GM12878 (cell line): Measurements from ENCODE around the gene ASB2. TPM values are rescaled to one million over a fixed set of nuclear protein-coding genes. Genes with fewer than 3 reads are reported as not detected.

ENCODE experiments used
- ATAC-seq: fragments of 200-7000 bp; cut with Tn5 transposase; 3 replicates; pipeline ENCODE4 v1.9.1; 2020; ENCODE audit warnings: mild to moderate bottlenecking, moderate library complexity
- BruUV-seq: library from RNA; stranded (reverse); fragments of 400-500 nt; replicated peaks from 2 replicates; lab custom pipeline; 2021; lab: Mats Ljungman, UMichigan
- CTCF ChIA-PET: fragments of 300-600 bp; sonication (Branson Sonifier 250); formaldehyde crosslinking; extraction: SDS; loops from one replicate; lab custom pipeline; 2021; ENCODE audit warnings: inconsistent platforms; lab: Yijun Ruan, JAX
- POLR2A ChIA-PET: fragments of 350-600 bp; formaldehyde crosslinking; extraction: SDS; loops from one replicate; lab custom pipeline; 2021; ENCODE audit warnings: inconsistent platforms; lab: Charles Lee
- RAD21 ChIA-PET: fragments of 300-600 bp; sonication (Branson Sonifier 250); formaldehyde crosslinking; loops from one replicate; lab custom pipeline; 2023; ENCODE audit warnings: antibody characterized with exemption; ENCODE audit not compliant: unreplicated experiment; lab: Charles Lee
- SMC1A ChIA-PET: fragments of 300-600 bp; sonication (Branson Sonifier 250); formaldehyde crosslinking; loops from one replicate; lab custom pipeline; 2023; ENCODE audit not compliant: unreplicated experiment, uncharacterized antibody; lab: Charles Lee
- DNase-seq: peaks from one replicate; pipeline ENCODE4 v3.0.0-alpha.2; 2011; ENCODE audit warnings: low read depth, low spot score
- FAIRE-seq: peaks from 3 replicates; lab custom pipeline; 2011; peaks lifted over from hg19 to GRCh38; lab: Jason Lieb, UNC
- H2AFZ ChIP-seq: 2 replicates; pipeline ENCODE4 v1.6.0; 2011; ENCODE audit warnings: low read depth, low read length, control low read depth; ENCODE audit not compliant: control insufficient read depth
- H3K27ac ChIP-seq: 2 replicates; pipeline ENCODE4 v1.5.1; 2011; ENCODE audit warnings: control low read depth; ENCODE audit not compliant: control insufficient read depth, insufficient read depth
- H3K27me3 ChIP-seq, 2 experiments: replicated peaks in 1 of 2; 2 replicates each; pipeline versions ENCODE4 v1.6.0 to v1.6.1; 2011; ENCODE audit warnings: low read length in 1 of 2; ENCODE audit not compliant: control insufficient read depth in 2 of 2, insufficient read depth in 2 of 2
- H3K36me3 ChIP-seq, 2 experiments: 2 replicates each; pipeline ENCODE4 v1.5.1; 2011; ENCODE audit warnings: low read length in 1 of 2; ENCODE audit not compliant: control insufficient read depth in 2 of 2, insufficient read depth in 2 of 2
- H3K4me1 ChIP-seq: 2 replicates; pipeline ENCODE4 v1.6.1; 2011; ENCODE audit warnings: mild to moderate bottlenecking, low read length, moderate library complexity, mixed read lengths; ENCODE audit not compliant: control insufficient read depth, insufficient read depth
- H3K4me2 ChIP-seq: 2 replicates; pipeline ENCODE4 v1.6.0; 2011; ENCODE audit warnings: control low read depth; ENCODE audit not compliant: control insufficient read depth, insufficient read depth
- H3K4me3 ChIP-seq: fragments of 200-600 bp; sonication (generic); 2 replicates; pipeline ENCODE4 v1.5.1; 2016
- H3K79me2 ChIP-seq: 2 replicates; pipeline ENCODE4 v1.6.0; 2011; ENCODE audit warnings: low read length; ENCODE audit not compliant: control insufficient read depth, insufficient read depth
- H3K9ac ChIP-seq: 2 replicates; pipeline ENCODE4 v1.8.0; 2011; ENCODE audit warnings: low read length, control low read depth, mixed read lengths; ENCODE audit not compliant: control insufficient read depth, insufficient read depth
- H3K9me3 ChIP-seq: replicated peaks from 3 replicates; pipeline ENCODE4 v1.5.1; 2011; ENCODE audit warnings: mild to moderate bottlenecking, low read length; ENCODE audit not compliant: control insufficient read depth, insufficient read depth
- H4K20me1 ChIP-seq: 2 replicates; pipeline ENCODE4 v1.6.0; 2011; ENCODE audit not compliant: control insufficient read depth, insufficient read depth
- CBX5 ChIP-seq: sonication (generic); IDR thresholded peaks from 2 replicates; pipeline ENCODE4 v1.6.1; 2016; ENCODE audit warnings: low read depth, moderate library complexity, mild to moderate bottlenecking, inconsistent platforms
- CHD4 ChIP-seq: fragments of 200-600 bp; sonication (generic); IDR thresholded peaks from 2 replicates; pipeline ENCODE4 v1.6.1; 2016; ENCODE audit warnings: mild to moderate bottlenecking
- ELK1 ChIP-seq: IDR thresholded peaks from 2 replicates; pipeline ENCODE4 v1.6.1; 2012; ENCODE audit warnings: low read depth, low read length, improper control_type of control experiment
- ESRRA ChIP-seq: IDR thresholded peaks from 2 replicates; pipeline ENCODE4 v1.6.1; 2012; ENCODE audit warnings: mild to moderate bottlenecking, low read length, improper control_type of control experiment
- NFXL1 ChIP-seq: fragments of 450-650 bp; IDR thresholded peaks from 2 replicates; pipeline ENCODE4 v1.6.1; 2017; ENCODE audit warnings: antibody characterized with exemption, mild to moderate bottlenecking, borderline replicate concordance
- RB1 ChIP-seq: fragments of 450-650 bp; formaldehyde crosslinking; IDR thresholded peaks from 2 replicates; pipeline ENCODE4 v1.6.1; 2017; ENCODE audit warnings: mild to moderate bottlenecking, borderline replicate concordance
- SMC3 ChIP-seq: IDR thresholded peaks from 2 replicates; pipeline ENCODE4 v1.6.1; 2011; ENCODE audit warnings: low read length, improper control_type of control experiment, borderline replicate concordance
- SREBF2 ChIP-seq: IDR thresholded peaks from 2 replicates; pipeline ENCODE4 v1.6.1; 2012; ENCODE audit warnings: mild to moderate bottlenecking, low read length
- WGBS: methylation state at CpG from one replicate; pipeline ENCODE4 v1.1.6; 2016; ENCODE audit warnings: low lambda C conversion rate; ENCODE audit not compliant: insufficient replicate concordance, insufficient coverage; ENCODE audit errors: missing lambda C conversion rate; 5-methylcytosine and 5-hydroxymethylcytosine counted together
- in situ Hi-C: fragments of 300-500 bp; cut with MboI; formaldehyde crosslinking; loops from 9 replicates; pipeline ENCODE4 v1.14.3; 2018; ENCODE audit warnings: mixed read lengths
- intact Hi-C: fragments of 100-400 bp; cut with micrococcal nuclease; formaldehyde crosslinking; loops from one replicate; pipeline ENCODE4 v1.14.2; 2022; ENCODE audit not compliant: unreplicated experiment
- polyA plus RNA-seq, 11 experiments: library from polyadenylated mRNA; depleted of rRNA in 4 of 11; unstranded in 6 of 11; stranded (reverse) in 5 of 11; fragments of >200 nt; fragmentation: Nextera tagmentation in 4 of 11; fragmentation: Illumina TruSeq in 1 of 11; extraction: Ambion mirVana in 4 of 11; extraction: Trizol in 1 of 11; gene quantifications; 1 replicate in 1 of 11; 2 replicates in 10 of 11; pipeline versions ENCODE4 v1.2.1 to v1.2.3, GENCODE V29; 2011 to 2016; ENCODE audit warnings: inconsistent platforms in 2 of 11, missing spikeins in 2 of 11, low read depth in 1 of 11
- total RNA-seq, 4 experiments: library from RNA; depleted of rRNA in 3 of 4; stranded (reverse); fragments of >200 nt in 3 of 4; fragmentation: Illumina TruSeq in 1 of 4; extraction: Trizol in 1 of 4; gene quantifications; 2 replicates each; pipeline versions ENCODE4 v1.2.1 to v1.2.3, GENCODE V29; 2013 to 2021

ASB2 gene
- total and polyA plus RNA-seq, 10 of the 15 experiments (the other 5 are each of a cell fraction or from before 2014, with no cell fraction given): 3.0 to 54.8 (median 33.5) TPM

DNA sequence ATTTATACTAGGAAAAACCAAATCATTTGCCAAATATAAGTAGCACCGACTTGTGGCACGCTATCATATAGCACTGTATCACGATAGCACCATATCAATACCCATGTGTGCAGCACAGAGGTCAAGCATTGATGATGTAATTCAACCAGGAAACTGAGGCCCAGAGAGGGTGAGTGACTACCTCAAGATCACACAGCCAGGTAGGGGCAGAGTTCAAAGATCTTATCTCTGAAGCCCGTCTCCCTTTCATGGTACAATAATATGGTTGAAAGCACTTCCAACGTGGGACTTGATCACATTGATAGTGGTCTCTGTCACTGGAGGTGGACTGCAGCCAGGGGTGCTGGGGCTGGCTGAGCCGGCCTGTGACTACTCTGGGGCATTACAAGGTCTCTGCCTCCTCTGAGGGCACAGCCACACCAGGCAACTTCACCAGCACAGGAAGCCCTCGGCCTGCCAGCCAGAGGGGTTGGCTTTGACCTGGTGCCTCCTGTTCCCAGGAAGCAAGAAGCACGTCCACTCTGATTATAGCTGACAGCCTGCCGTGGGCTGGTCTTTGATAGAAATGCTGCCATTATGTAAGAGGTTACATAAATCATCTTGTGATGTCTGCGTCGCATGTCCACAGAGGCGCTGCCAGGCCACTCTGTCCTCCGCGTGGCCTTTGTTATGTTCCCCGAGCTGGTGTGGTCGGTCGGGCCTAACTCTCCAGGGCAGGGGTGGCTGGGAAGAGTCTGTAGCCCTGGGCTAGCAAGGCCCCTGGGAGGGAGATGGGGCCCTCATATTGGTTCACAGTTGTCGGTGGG lies 55.2 kb downstream of the ASB2 start:
- CTCF ChIA-PET: interaction anchor here (0.8 to 1.2 kb wide), 2 partner anchors 93 to 265 kb away, joined by 4 read pairs; no protein-coding TSS in a partner anchor
- no peaks in the 10 kb centered on the region for H3K9me3 ChIP-seq
- FAIRE-seq (no peak), ATAC-seq (no peak)
- POLR2A ChIA-PET: no interaction called here
- H3K4me2 ChIP-seq: no peak overlapping the region
- H3K79me2 ChIP-seq: no peaks in the 10 kb centered on the region
- intact Hi-C loops: no loop called here
- H3K4me1 ChIP-seq: no peaks in the 10 kb centered on the region
- in situ Hi-C loops: no loop called here
- no peak overlapping the region for H2AFZ ChIP-seq
- H3K9ac ChIP-seq: no peak overlapping the region
- no peak overlapping the region for H3K4me3 ChIP-seq
- BruUV-seq: no TSS peak
- no peaks in the 10 kb centered on the region for H4K20me1 ChIP-seq
- WGBS: 43% methylated on average over 18 of the region's 18 CpGs
- TF ChIP-seq ELK1 (no peak), CHD4 (no peak), CBX5 (no peak), SREBF2 (no peak), ESRRA (no peak), RB1 (no peak), SMC3 (no peak), NFXL1 (no peak)
- TF ChIP-seq, all 136 proteins: peak for 0
- Histone ChIP-seq H3K27me3 (peaks cover 0 to 3% of the 10 kb centered on the region in 2 experiments; a peak in 3 of 4 replicates), H3K27ac (no peak overlapping the region), H3K36me3 (no peaks in the 10 kb centered on the region)
- RAD21 ChIA-PET: no interaction called here
- no peak for DNase-seq
- SMC1A ChIA-PET: interaction anchor here (1.6 kb wide), 1 partner anchor 11 kb away, joined by 3 read pairs; no protein-coding TSS in a partner anchor
